CMK (cell line): ENCODE measurements around the gene PDZD4.

Source experiments
- DNase-seq: peaks from one replicate; pipeline ENCODE4 v3.0.0-alpha.2; 2010; ENCODE audit warnings: low read depth

PDZD4 gene

GRCh38 chrX:153806999-153807575, 23.3 kb downstream of the PDZD4 start:
- DNase-seq, result no peak

GRCh38 chrX:153805436-153805835, 24.9 kb downstream of the PDZD4 start:
- no peak for DNase-seq

DNA sequence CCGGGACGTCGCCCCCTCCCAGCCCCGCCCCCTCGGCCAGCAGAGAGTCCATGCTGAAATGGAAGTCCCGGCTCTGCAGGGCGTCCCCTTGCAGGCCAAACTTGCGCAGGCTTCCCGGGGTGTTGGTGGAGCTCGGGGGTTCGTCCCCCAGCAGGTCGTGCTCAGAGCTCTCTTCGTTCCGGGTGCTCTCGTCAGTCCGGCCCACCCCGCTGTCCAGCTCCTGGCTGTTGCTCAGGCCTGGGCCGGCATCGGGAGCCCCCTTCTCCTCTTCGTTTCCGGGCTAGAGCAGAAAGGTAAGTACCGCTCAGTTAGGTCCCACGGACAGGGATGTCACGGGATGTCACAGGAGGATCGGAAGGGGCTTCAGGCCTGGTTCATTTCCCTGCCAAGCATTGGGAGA, 25.7 kb downstream of the PDZD4 start:
- DNase-seq, result no peak

GRCh38 chrX:153804100-153804595, 26.2 kb downstream of the PDZD4 start:
- DNase-seq, result no peak

GRCh38 chrX:153803211-153804099, 26.9 kb downstream of the PDZD4 start:
- no peak for DNase-seq

DNA sequence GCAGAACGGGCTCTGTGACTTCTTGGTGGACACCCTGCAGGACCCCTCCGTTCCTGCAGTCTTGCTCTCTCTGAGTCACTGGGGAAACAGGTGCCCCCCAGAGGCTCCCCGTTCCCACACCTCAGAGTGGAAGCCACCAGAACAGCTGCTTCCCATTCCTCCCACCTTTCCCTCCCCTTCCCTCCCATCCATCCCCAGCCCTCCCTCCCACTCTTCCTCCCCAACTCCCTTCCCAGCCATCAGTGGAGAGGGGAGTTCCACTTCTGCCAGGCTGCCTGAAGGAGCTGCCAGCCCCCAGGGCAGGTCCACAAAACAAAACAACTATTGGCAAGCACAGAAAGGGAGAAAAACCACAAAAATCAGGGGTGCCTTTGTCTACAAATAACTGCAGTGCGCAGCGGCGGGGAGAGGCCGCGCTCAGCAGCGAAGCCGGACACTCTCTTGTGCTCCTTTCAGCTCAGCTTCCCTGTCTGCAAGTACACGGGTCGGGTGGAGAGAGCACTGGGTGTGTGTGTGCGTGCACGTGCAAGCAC, 27.8 kb downstream of the PDZD4 start:
- DNase-seq, result no peak

DNA sequence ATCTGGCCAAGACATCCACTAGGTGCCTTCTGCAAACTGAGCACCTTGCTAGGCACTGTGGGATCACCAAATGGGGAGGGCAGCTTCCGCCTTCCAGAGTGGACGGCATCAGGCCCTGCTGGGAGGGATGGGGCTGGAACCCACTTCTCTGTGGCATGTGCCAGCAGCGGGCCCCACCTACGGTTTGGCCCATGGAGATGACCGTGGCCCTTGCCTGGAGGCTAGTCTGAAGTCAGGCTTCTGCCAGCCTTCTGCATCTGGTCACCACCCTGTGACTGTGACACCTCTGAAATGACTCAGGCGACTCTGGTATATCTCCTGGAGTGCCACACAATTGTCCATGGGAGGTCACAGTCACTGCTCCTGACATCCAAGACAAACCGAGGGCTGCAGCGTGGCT, 28.7 kb downstream of the PDZD4 start:
- DNase-seq, result no peak

DNA sequence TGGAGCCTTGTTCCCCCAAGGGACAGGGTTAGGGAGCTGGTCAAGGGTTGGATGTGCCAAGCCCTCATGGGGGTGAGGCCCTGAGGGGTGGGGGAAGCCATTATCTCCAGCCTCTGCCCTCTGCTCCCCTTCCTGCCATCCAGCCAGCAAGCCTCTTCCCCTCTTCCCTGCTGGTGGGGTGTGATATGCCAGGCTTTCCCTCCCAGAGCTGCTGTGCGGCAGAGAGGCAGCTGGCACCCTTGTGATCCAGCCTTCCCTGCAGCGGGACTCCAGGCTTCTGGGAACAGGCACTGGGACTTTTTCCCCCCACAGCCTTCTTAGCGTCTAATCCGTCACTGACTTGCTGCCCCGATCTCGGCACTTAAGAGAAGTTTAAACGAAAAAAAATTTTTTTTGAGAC, 29.6 kb downstream of the PDZD4 start:
- DNase-seq, result no peak

- DNase-seq, result no peak
Measured at GRCh38 chrX:153800177-153800722, 30.1 kb downstream of the PDZD4 start.

DNA sequence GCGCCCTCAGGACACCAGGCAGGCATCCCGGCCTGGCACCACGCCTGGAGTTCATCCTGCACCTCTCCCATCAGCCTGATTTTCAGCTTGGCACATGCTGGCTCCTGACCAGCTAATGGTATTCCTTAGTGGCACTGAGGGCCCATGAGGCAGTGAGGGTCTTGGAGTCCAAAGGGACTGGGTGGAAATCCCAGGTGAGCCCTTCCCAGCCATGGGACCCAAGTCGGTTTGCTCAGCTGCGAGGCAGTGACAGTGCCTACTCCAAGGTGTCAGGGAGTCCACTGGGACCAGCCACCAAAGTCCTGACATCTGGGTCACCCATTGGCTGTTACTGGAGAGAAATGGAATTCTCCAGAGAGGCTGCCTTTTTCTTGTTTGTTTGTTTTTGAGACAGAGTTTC, 31.0 kb downstream of the PDZD4 start:
- no peak for DNase-seq

GRCh38 chrX:153797415-153798015, 32.8 kb downstream of the PDZD4 start:
- no peak for DNase-seq

DNA sequence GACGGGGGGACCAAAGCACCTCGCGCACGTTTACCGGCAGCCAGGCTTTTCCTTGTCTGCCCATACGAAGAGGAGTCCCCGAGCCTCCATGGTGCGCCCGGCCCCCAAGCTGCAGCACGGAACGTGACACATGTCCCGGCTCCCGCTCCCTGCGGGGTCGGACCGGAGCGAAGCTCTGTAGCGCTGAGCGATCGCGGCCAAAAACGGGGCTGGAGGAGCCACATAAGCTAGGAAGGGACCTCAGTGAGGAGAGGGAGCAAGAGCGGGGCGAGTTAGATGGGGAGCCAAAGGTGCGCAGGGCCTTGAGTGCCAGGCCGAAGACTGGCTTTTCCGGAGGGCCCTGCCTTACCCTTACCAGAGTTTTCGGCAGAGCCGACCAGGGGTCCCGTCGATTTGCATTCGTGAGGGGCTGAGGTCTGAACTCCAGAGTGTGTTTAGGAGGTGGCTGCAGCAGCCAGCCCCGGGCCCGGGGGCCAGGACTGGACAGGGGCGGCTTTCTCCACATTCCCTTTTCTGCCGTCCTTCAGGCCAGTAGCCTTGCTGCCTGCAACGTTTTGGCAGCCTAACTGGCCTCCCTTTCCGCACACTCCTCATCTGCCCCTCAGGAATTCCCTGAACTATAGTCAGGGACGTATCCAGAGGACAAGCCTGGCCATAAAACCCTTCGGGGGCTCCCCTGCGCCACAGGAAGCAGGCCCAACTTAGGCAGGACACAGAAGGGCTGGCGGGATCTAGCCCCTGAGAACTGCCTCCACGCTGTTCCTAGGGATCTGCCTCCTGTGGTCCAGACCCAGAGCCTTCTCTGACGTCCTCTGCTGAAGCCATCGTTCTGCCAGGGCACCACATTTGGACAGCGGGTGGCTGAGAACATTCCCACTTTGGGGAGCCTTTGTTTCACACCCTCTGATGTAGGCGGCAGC, 35.2 kb downstream of the PDZD4 start:
- DNase-seq, result no peak

DNA sequence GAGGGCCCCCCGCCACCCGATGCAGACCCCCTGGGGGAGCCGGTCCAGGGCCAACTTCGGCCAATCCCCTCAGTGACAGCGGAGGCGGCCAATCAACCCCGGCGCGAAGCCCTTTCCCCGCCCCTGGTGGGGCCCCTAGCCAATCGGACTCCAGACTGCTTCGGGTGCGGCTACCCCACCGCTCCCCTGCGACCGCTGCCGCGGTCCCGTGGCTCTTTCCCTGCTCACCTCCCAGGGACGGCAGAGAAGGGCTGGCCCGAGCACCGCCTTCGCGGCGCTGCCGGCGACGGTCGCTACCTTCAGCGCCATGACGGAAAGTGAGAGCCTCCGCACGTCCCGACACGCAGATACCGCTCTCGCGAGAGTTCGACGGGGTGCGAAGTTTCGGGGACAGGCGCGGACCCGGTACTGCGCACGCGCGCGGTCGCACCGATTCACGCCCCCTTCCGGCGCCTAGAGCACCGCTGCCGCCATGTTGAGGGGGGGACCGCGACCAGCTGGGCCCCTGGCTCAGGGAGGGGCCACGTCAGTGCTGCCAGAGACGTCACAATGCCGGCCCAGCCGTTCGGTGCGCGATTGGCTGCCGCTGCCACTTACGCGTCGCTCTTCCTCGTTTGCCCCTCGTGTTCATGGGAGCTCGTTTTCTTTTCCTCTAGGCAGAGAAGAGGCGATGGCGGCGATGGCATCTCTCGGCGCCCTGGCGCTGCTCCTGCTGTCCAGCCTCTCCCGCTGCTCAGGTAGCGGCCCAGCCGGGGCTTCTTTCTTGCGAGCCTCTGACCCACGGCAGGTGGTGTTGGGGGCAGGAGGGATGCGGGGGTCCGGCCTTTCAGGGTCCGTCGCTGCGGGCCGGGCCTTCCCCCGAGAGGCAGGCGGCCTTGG, 36.1 kb downstream of the PDZD4 start, which contains the start of the genes IDH3G and SSR4:
TSS of gene IDH3G (minus strand) at position 358 of the 879 bp plus-strand sequence. CDS start at position 309, 49 bp downstream.
TSS of gene SSR4 (plus strand) at position 651 of the 879 bp plus-strand sequence. CDS start at position 671, 20 bp downstream.
- peak; percentile 84 for DNase-seq

DNA sequence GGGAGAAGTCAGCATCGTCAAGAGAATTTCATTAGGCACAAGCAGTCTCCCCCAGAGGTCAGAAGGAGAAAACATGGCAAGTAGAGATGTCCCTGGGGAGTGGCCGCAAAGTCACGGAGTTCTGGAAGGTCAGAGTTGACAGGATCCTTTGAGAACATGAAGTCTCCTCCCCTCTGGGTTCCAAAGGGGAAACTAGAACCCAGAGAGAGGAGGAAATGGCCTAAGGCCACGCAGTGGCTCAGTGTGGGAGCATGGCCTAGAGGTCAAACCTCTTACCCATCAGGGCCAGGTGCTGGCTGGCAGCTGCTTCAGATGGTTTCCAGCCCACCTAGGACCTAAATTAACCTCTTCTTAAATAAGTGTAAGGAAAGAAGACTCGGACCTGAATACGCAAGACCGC, 37.1 kb downstream of the PDZD4 start:
- no peak for DNase-seq

GRCh38 chrX:153792368-153792767, 38.0 kb downstream of the PDZD4 start:
- no peak for DNase-seq

GRCh38 chrX:153791104-153791852, 39.1 kb downstream of the PDZD4 start:
- no peak for DNase-seq

- no peak for DNase-seq
Measured at GRCh38 chrX:153789654-153790053, 40.7 kb downstream of the PDZD4 start.

DNA sequence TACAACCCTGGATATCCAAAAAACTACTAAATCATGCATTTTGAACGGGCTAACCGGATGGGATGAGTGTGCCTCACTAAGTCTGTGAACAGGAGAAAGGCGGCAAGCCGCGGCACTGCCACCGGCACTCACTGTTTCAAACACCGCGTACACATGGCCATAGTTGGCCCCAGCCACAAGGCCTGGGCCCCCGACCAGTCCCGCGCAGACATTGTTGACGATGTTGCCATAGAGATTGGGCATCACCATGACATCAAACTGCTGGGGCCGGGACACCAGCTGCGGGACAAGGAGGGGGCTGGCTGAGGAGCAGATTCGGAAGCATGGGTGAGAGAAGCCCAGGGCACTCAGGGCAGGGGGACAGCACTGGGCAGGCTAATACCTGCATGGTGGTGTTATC, 43.7 kb downstream of the PDZD4 start:
- DNase-seq, result no peak

GRCh38 chrX:153784325-153784967, 45.9 kb downstream of the PDZD4 start:
- no peak for DNase-seq
